ENCODE data around the gene TOM1L1.
A peak's percentile ranks its signal among the peaks of the same experiment; 100 is the strongest.

Gene TOM1L1

GRCh38 chr17:54950116-54950515, 49.5 kb downstream of the TOM1L1 start:
- no peak for DNase-seq

- DNase-seq = no peak
Measured at GRCh38 chr17:54951286-54951685, 50.6 kb downstream of the TOM1L1 start.

GRCh38 chr17:54956791-54957190, 56.1 kb downstream of the TOM1L1 start:
- no peak for DNase-seq

- DNase-seq = no peak
Measured at GRCh38 chr17:54967621-54968261, 67.1 kb downstream of the TOM1L1 start.

GRCh38 chr17:54968262-54968987, 67.8 kb downstream of the TOM1L1 start, which contains the start of the genes COX11 and STXBP4:
Gene COX11, minus strand, starts transcription at chr17:54968654. Its CDS starts 8 bp downstream, at chr17:54968646.
Gene STXBP4, plus strand, starts transcription at chr17:54968765. Its CDS starts 17,455 bp downstream, at chr17:54986220.
- DNase-seq = peak; percentile 90

GRCh38 chr17:54968988-54969332, 68.3 kb downstream of the TOM1L1 start:
- no peak for DNase-seq

GRCh38 chr17:54969658-54970572, 69.3 kb downstream of the TOM1L1 start:
- DNase-seq = no peak

GRCh38 chr17:54971147-54971546, 70.5 kb downstream of the TOM1L1 start:
- DNase-seq = no peak

GRCh38 chr17:54971901-54972300, 71.2 kb downstream of the TOM1L1 start:
- no peak for DNase-seq

GRCh38 chr17:54972406-54973138, 71.9 kb downstream of the TOM1L1 start:
- DNase-seq = no peak

- DNase-seq = no peak
Measured at GRCh38 chr17:54974759-54975158, 74.1 kb downstream of the TOM1L1 start.

GRCh38 chr17:54976316-54976715, 75.7 kb downstream of the TOM1L1 start:
- no peak for DNase-seq

GRCh38 chr17:54977744-54978143, 77.1 kb downstream of the TOM1L1 start:
- no peak for DNase-seq

- DNase-seq = no peak
Measured at GRCh38 chr17:54979657-54980056, 79.0 kb downstream of the TOM1L1 start.

GRCh38 chr17:54980375-54980774, 79.7 kb downstream of the TOM1L1 start:
- no peak for DNase-seq

GRCh38 chr17:54982399-54982798, 81.7 kb downstream of the TOM1L1 start:
- no peak for DNase-seq

GRCh38 chr17:54983260-54983659, 82.6 kb downstream of the TOM1L1 start:
- DNase-seq = no peak

- no peak for DNase-seq
Measured at GRCh38 chr17:54985476-54985875, 84.8 kb downstream of the TOM1L1 start.

GRCh38 chr17:54990118-54990517, 89.5 kb downstream of the TOM1L1 start:
- DNase-seq = no peak

GRCh38 chr17:54991567-54991966, 90.9 kb downstream of the TOM1L1 start:
- DNase-seq = no peak

- peak; percentile 35 for DNase-seq
Measured at GRCh38 chr17:54992797-54993639, 92.4 kb downstream of the TOM1L1 start.

GRCh38 chr17:54996441-54996840, 95.8 kb downstream of the TOM1L1 start:
- DNase-seq = no peak

All from DMS153 (cell line).